Measurements from ENCODE around the gene KLHL29.
"Not testable (repeated sequence)": the region's sequence is repeated elsewhere in the genome, so short reads cannot be mapped to it uniquely, and the experiment has no call there.

Gene KLHL29

GRCh38 chr2:23384551-23385343 lies at the start of gene KLHL29:
Gene KLHL29 (plus strand): TSS chr2:23385179. CDS start chr2:23562197, 177,018 bp downstream.
- in situ Hi-C loops (cut with HindIII; ENCODE audit: low sequenced_read_pairs): no loop called here

- in situ Hi-C loops (cut with HindIII; ENCODE audit: low sequenced_read_pairs): no loop called here
Measured at GRCh38 chr2:23335550-23335949, 49.4 kb upstream of the KLHL29 start.

GRCh38 chr2:23342075-23342474 lies 42.9 kb upstream of the KLHL29 start:
- in situ Hi-C loops (cut with HindIII; ENCODE audit: low sequenced_read_pairs): no loop called here

- in situ Hi-C loops (cut with HindIII; ENCODE audit: low sequenced_read_pairs): no loop called here
Measured at GRCh38 chr2:23346029-23346428, 39.0 kb upstream of the KLHL29 start.

- in situ Hi-C loops (cut with HindIII; ENCODE audit: low sequenced_read_pairs): no loop called here
Measured at GRCh38 chr2:23346781-23347180, 38.2 kb upstream of the KLHL29 start.

- in situ Hi-C loops (cut with HindIII; ENCODE audit: low sequenced_read_pairs): no loop called here
Measured at GRCh38 chr2:23347471-23348092, 37.4 kb upstream of the KLHL29 start.

GRCh38 chr2:23348093-23348481 lies 36.9 kb upstream of the KLHL29 start:
- in situ Hi-C loops (cut with HindIII; ENCODE audit: low sequenced_read_pairs): not testable (repeated sequence)

- in situ Hi-C loops (cut with HindIII; ENCODE audit: low sequenced_read_pairs): no loop called here
Measured at GRCh38 chr2:23349508-23349907, 35.5 kb upstream of the KLHL29 start.

- in situ Hi-C loops (cut with HindIII; ENCODE audit: low sequenced_read_pairs): no loop called here
Measured at GRCh38 chr2:23350041-23350791, 34.8 kb upstream of the KLHL29 start.

GRCh38 chr2:23350792-23351355 lies 34.1 kb upstream of the KLHL29 start:
- in situ Hi-C loops (cut with HindIII; ENCODE audit: low sequenced_read_pairs): no loop called here

- in situ Hi-C loops (cut with HindIII; ENCODE audit: low sequenced_read_pairs): no loop called here
Measured at GRCh38 chr2:23351388-23352141, 33.4 kb upstream of the KLHL29 start.

GRCh38 chr2:23354554-23354953 lies 30.4 kb upstream of the KLHL29 start:
- in situ Hi-C loops (cut with HindIII; ENCODE audit: low sequenced_read_pairs): no loop called here

- in situ Hi-C loops (cut with HindIII; ENCODE audit: low sequenced_read_pairs): no loop called here
Measured at GRCh38 chr2:23355001-23355400, 30.0 kb upstream of the KLHL29 start.

GRCh38 chr2:23356711-23357110 lies 28.3 kb upstream of the KLHL29 start:
- in situ Hi-C loops (cut with HindIII; ENCODE audit: low sequenced_read_pairs): no loop called here

- in situ Hi-C loops (cut with HindIII; ENCODE audit: low sequenced_read_pairs): no loop called here
Measured at GRCh38 chr2:23359631-23360567, 25.1 kb upstream of the KLHL29 start.

GRCh38 chr2:23360571-23361125 lies 24.3 kb upstream of the KLHL29 start:
- in situ Hi-C loops (cut with HindIII; ENCODE audit: low sequenced_read_pairs): no loop called here

GRCh38 chr2:23361152-23361551 lies 23.8 kb upstream of the KLHL29 start:
- in situ Hi-C loops (cut with HindIII; ENCODE audit: low sequenced_read_pairs): no loop called here

GRCh38 chr2:23363268-23363667 lies 21.7 kb upstream of the KLHL29 start:
- in situ Hi-C loops (cut with HindIII; ENCODE audit: low sequenced_read_pairs): no loop called here

- in situ Hi-C loops (cut with HindIII; ENCODE audit: low sequenced_read_pairs): no loop called here
Measured at GRCh38 chr2:23363831-23364230, 21.1 kb upstream of the KLHL29 start.
